ENCODE data around the gene HYAL3. TPM values are rescaled to one million over a fixed set of nuclear protein-coding genes. Genes with fewer than 3 reads are reported as not detected.

The HYAL3 gene
- total RNA-seq, 1 experiment from 2014 or later = 2.9 TPM

GRCh38 chr3:50333744-50334328 lies 34.6 kb upstream of the HYAL3 start (continued):
- TF ChIP-seq ZNF425 (CRISPR knock-in tag; conservative IDR thresholded peaks at IDR 0.05) (no peak), NFYB (CRISPR knock-in tag; conservative IDR thresholded peaks at IDR 0.05; ENCODE audit: low read depth) (no peak), NFE2L1 (CRISPR knock-in tag; IDR thresholded peaks at IDR 0.05) (no peak), CBFB (CRISPR knock-in tag; IDR thresholded peaks at IDR 0.05; ENCODE audit: low read depth) (no peak), EMX1 (CRISPR knock-in tag; IDR thresholded peaks at IDR 0.05) (no peak)

- no peak for ATAC-seq
- Mint-ChIP-seq H3K27me3 (ENCODE audit: low read depth) (no peaks in the 10 kb centered on the region), H3K27ac (no peak overlapping the region)
These were observed 32.2 kb upstream of the HYAL3 start for GRCh38 chr3:50331364-50331907.

GRCh38 chr3:50330330-50330729 lies 31.1 kb upstream of the HYAL3 start:
- DNase-seq (ENCODE audit: low spot score) = no peak
- ATAC-seq = no peak
- no peak overlapping the region for H3K27ac Mint-ChIP-seq
- H3K27me3 Mint-ChIP-seq (ENCODE audit: low read depth) = no peaks in the 10 kb centered on the region
- no peaks in the 10 kb centered on the region for H3K9me3 Mint-ChIP-seq
- CTCF ChIA-PET = no interaction called here
- H3K36me3 Mint-ChIP-seq = peaks cover 28% of the 10 kb centered on the region
- H3K4me3 Mint-ChIP-seq = no peak overlapping the region
- H3K4me1 Mint-ChIP-seq = peaks cover 7% of the 10 kb centered on the region
- POLR2A ChIA-PET = no interaction called here
- TF ChIP-seq IRF1 (CRISPR knock-in tag; IDR thresholded peaks at IDR 0.05) (no peak), ZNF396 (CRISPR knock-in tag; IDR thresholded peaks at IDR 0.05; ENCODE audit: borderline replicate concordance) (no peak), GRHL2 (CRISPR knock-in tag; IDR thresholded peaks at IDR 0.05; ENCODE audit: insufficient replicate concordance, severe bottlenecking) (no peak), ZNF232 (CRISPR knock-in tag; IDR thresholded peaks at IDR 0.05) (no peak), ETV6 (CRISPR knock-in tag; IDR thresholded peaks at IDR 0.05) (no peak), ZNF671 (CRISPR knock-in tag; IDR thresholded peaks at IDR 0.05) (no peak), MLX (CRISPR knock-in tag; IDR thresholded peaks at IDR 0.05) (no peak), ZNF263 (CRISPR knock-in tag; IDR thresholded peaks at IDR 0.05; ENCODE audit: low read depth) (no peak), ELF4 (CRISPR knock-in tag; IDR thresholded peaks at IDR 0.05; ENCODE audit: low read depth) (no peak), PREB (CRISPR knock-in tag; IDR thresholded peaks at IDR 0.05; ENCODE audit: borderline replicate concordance) (no peak), GTF2I (CRISPR knock-in tag; conservative IDR thresholded peaks at IDR 0.05) (no peak), ZNF138 (CRISPR knock-in tag; conservative IDR thresholded peaks at IDR 0.05) (no peak), IRF2 (CRISPR knock-in tag; IDR thresholded peaks at IDR 0.05; ENCODE audit: borderline replicate concordance, low read depth) (no peak), FOXK1 (CRISPR knock-in tag; IDR thresholded peaks at IDR 0.05) (no peak), NR1H2 (CRISPR knock-in tag; IDR thresholded peaks at IDR 0.05) (no peak), ATF3 (CRISPR knock-in tag; conservative IDR thresholded peaks at IDR 0.05) (no peak)

More at GRCh38 chr3:50331364-50331907, 32.2 kb upstream of the HYAL3 start:
- peaks cover 15% of the 10 kb centered on the region for H3K4me1 Mint-ChIP-seq
- no peak for TF ChIP-seq MLX (CRISPR knock-in tag; IDR thresholded peaks at IDR 0.05)
- no peak for TF ChIP-seq ZSCAN18 (CRISPR knock-in tag; IDR thresholded peaks at IDR 0.05)
- TF ChIP-seq SMAD4 (CRISPR knock-in tag; IDR thresholded peaks at IDR 0.05) = no peak
- no peak for TF ChIP-seq FOXK1 (CRISPR knock-in tag; IDR thresholded peaks at IDR 0.05)
- TF ChIP-seq SP1 (CRISPR knock-in tag; conservative IDR thresholded peaks at IDR 0.05) = no peak
- no peak for DNase-seq (ENCODE audit: low spot score)
- CTCF ChIA-PET = interaction anchor here (0.8 kb wide), 1 partner anchor 15 kb away, joined by 6 read pairs; no protein-coding TSS in a partner anchor
- no peaks in the 10 kb centered on the region for H3K9me3 Mint-ChIP-seq
- H3K36me3 Mint-ChIP-seq = peaks cover 24% of the 10 kb centered on the region
- H3K4me3 Mint-ChIP-seq = no peak overlapping the region
- POLR2A ChIA-PET = no interaction called here
